Measurements from ENCODE around the gene AIM2.

GRCh38 chr1:159083013-159083412 is 6.4 kb upstream of the AIM2 start:
- TF ChIP-seq CTCF (IDR thresholded peaks at IDR 0.05) (no peak), POLR2AphosphoS5 (IDR thresholded peaks at IDR 0.05) (no peak), EP300 (IDR thresholded peaks at IDR 0.05) (no peak), POLR2A (IDR thresholded peaks at IDR 0.05) (no peak)

Data from upper lobe of left lung (tissue), 4 donors.